Measurements from ENCODE around the gene HTR4. TPM values are rescaled to one million over a fixed set of nuclear protein-coding genes. Genes with fewer than 3 reads are reported as not detected.

The HTR4 gene
- total RNA-seq, 1 experiment from 2014 or later = not detected

DNA sequence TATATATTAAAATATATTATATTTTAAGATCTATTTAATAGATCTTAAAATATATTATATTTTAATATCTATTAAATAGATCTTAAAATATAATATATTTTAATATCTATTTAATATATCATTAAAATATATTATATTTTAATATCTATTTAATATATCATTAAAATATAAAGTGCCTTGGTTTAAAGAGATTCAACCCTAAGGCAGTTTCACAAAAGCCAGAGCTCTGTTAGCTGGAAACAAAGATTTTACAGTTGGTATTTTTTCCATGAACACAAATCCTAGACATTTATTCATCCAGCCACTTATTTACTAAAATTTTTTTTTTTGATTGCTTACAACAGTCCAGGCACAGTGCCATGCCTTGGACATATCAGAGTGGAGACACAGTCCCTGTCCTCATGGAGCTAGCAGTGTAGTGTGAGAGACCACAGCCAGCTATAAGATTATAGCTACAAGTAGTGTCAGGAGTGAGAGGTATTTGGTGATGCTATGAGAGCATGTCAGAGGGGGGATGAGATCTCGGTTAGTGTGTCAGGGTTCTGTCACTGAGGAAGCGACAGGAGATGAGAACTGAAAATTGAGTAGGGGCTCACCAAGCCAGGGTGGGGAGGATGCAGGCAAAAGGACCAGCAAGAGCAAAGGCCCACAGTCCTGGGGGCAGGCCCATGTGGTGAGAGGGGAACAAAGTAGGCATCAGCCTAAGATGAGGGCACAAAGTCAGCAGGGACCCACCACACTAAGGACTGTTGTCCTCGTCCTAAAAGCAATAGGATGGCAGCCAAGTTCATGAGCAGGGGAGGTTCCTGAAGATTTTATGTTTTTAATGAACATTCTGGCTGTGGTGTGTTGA lies 196.1 kb downstream of the HTR4 start:
- H3K4me3 Mint-ChIP-seq (ENCODE audit: low read depth, unreplicated experiment) = no peak overlapping the region

GRCh38 chr5:148457183-148457620 lies 197.1 kb downstream of the HTR4 start:
- TF ChIP-seq, protein P1, sequence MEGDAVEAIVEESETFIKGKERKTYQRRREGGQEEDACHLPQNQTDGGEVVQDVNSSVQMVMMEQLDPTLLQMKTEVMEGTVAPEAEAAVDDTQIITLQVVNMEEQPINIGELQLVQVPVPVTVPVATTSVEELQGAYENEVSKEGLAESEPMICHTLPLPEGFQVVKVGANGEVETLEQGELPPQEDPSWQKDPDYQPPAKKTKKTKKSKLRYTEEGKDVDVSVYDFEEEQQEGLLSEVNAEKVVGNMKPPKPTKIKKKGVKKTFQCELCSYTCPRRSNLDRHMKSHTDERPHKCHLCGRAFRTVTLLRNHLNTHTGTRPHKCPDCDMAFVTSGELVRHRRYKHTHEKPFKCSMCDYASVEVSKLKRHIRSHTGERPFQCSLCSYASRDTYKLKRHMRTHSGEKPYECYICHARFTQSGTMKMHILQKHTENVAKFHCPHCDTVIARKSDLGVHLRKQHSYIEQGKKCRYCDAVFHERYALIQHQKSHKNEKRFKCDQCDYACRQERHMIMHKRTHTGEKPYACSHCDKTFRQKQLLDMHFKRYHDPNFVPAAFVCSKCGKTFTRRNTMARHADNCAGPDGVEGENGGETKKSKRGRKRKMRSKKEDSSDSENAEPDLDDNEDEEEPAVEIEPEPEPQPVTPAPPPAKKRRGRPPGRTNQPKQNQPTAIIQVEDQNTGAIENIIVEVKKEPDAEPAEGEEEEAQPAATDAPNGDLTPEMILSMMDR (IDR thresholded peaks at IDR 0.05; ENCODE audit: unreplicated experiment) = peak; percentile 66
- no peaks in the 10 kb centered on the region for H3K9me3 Mint-ChIP-seq (ENCODE audit: low read depth, unreplicated experiment)
- no peaks in the 10 kb centered on the region for H3K4me1 Mint-ChIP-seq (ENCODE audit: low read depth, unreplicated experiment)
- no peaks in the 10 kb centered on the region for H3K36me3 Mint-ChIP-seq (ENCODE audit: insufficient read depth, unreplicated experiment)
- no peak overlapping the region for H3K4me3 Mint-ChIP-seq (ENCODE audit: low read depth, unreplicated experiment)
- H3K27ac Mint-ChIP-seq (ENCODE audit: unreplicated experiment) = no peak overlapping the region
- intact Hi-C loops (cut with micrococcal nuclease; ENCODE audit: unreplicated experiment) = loop anchor here (1.0 kb wide), 1 partner anchor 278 kb away; no protein-coding TSS in a partner anchor
- DNase-seq = peak; percentile 58
- H3K27me3 Mint-ChIP-seq (ENCODE audit: unreplicated experiment) = peaks cover 66% of the 10 kb centered on the region
- BruUV-seq (replicated peaks) = no TSS peak
- CTCF ChIA-PET = interaction anchor here (1.7 kb wide), 1 partner anchor 274 kb away, joined by 4 read pairs; no protein-coding TSS in a partner anchor

More for the DNA sequence above, 196.1 kb downstream of the HTR4 start:
- Mint-ChIP-seq H3K36me3 (ENCODE audit: insufficient read depth, unreplicated experiment) (no peaks in the 10 kb centered on the region), H3K4me1 (ENCODE audit: low read depth, unreplicated experiment) (no peaks in the 10 kb centered on the region), H3K27me3 (ENCODE audit: unreplicated experiment) (peaks cover 58% of the 10 kb centered on the region), H3K27ac (ENCODE audit: unreplicated experiment) (no peak overlapping the region), H3K9me3 (ENCODE audit: low read depth, unreplicated experiment) (no peaks in the 10 kb centered on the region)
- DNase-seq = no peak
- TF ChIP-seq, protein P1 (IDR thresholded peaks at IDR 0.05; ENCODE audit: unreplicated experiment) = no peak
- intact Hi-C loops (cut with micrococcal nuclease; ENCODE audit: unreplicated experiment) = no loop called here
- BruUV-seq (replicated peaks) = no TSS peak
- CTCF ChIA-PET = interaction anchor here (0.8 kb wide), 1 partner anchor 272 kb away, joined by 3 read pairs; no protein-coding TSS in a partner anchor

DNA sequence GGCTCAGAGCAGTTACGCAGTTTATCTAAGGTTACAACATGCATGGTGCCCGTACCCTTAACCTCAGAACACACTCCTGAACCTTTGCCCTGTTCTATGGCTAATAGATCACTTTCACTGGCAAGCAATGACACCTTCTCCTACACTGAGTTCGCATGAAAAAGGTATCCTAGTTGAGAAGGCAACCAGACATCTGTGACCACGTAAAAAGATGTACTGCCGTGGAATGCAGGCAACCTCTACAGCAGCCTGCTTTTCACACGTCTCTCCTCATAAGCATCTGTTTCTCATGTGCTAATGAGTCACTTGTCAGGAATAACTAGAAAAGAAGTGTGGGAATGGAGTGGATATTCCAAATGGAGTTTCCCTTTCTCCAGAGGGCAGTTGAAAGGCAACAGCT lies 199.1 kb downstream of the HTR4 start:
- no peaks in the 10 kb centered on the region for H3K9me3 Mint-ChIP-seq (ENCODE audit: low read depth, unreplicated experiment)
- H3K4me3 Mint-ChIP-seq (ENCODE audit: low read depth, unreplicated experiment) = no peak overlapping the region
- H3K27me3 Mint-ChIP-seq (ENCODE audit: unreplicated experiment) = peaks cover 72% of the 10 kb centered on the region

DNA sequence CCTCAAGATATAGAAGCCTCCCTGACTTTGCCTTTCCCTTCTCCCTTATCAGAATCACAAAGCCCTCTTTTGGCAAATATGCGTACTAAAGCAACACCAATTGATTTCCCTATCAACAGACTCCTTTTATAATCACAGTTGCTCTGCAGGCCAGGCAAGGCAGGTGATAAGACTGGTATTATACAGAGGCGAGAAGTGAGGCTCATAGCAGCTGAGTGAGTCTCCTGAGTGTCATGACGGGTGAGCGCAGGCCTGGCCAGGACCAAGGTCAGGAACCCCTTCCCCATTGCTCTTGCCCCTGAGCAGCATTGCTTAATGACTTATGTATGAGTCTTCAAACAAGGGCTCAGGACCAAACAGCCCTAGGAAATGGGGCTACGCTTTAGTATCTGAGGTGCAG lies 199.8 kb downstream of the HTR4 start:
- H3K36me3 Mint-ChIP-seq (ENCODE audit: insufficient read depth, unreplicated experiment) = no peaks in the 10 kb centered on the region
- H3K4me1 Mint-ChIP-seq (ENCODE audit: low read depth, unreplicated experiment) = no peaks in the 10 kb centered on the region
- BruUV-seq (replicated peaks) = no TSS peak
- no peak for DNase-seq
- H3K9me3 Mint-ChIP-seq (ENCODE audit: low read depth, unreplicated experiment) = no peaks in the 10 kb centered on the region
- no peak overlapping the region for H3K27ac Mint-ChIP-seq (ENCODE audit: unreplicated experiment)
- TF ChIP-seq, protein P1 (IDR thresholded peaks at IDR 0.05; ENCODE audit: unreplicated experiment) = no peak
- no peak overlapping the region for H3K4me3 Mint-ChIP-seq (ENCODE audit: low read depth, unreplicated experiment)
- CTCF ChIA-PET = no interaction called here
- intact Hi-C loops (cut with micrococcal nuclease; ENCODE audit: unreplicated experiment) = no loop called here
- peaks cover 72% of the 10 kb centered on the region for H3K27me3 Mint-ChIP-seq (ENCODE audit: unreplicated experiment)

More for the DNA sequence above, 199.1 kb downstream of the HTR4 start:
- H3K4me1 Mint-ChIP-seq (ENCODE audit: low read depth, unreplicated experiment) = no peaks in the 10 kb centered on the region
- intact Hi-C loops (cut with micrococcal nuclease; ENCODE audit: unreplicated experiment) = no loop called here
- H3K27ac Mint-ChIP-seq (ENCODE audit: unreplicated experiment) = no peak overlapping the region
- no peaks in the 10 kb centered on the region for H3K36me3 Mint-ChIP-seq (ENCODE audit: insufficient read depth, unreplicated experiment)
- no peak for DNase-seq
- no TSS peak for BruUV-seq (replicated peaks)
- TF ChIP-seq, protein P1 (IDR thresholded peaks at IDR 0.05; ENCODE audit: unreplicated experiment) = no peak
- CTCF ChIA-PET = no interaction called here

Measured in Calu3 (cell line).